ENCODE data around the gene KCNV2. TPM values are rescaled to one million over a fixed set of nuclear protein-coding genes. Genes with fewer than 3 reads are reported as not detected.
A peak's percentile ranks its signal among the peaks of the same experiment; 100 is the strongest.

KCNV2 gene
- total RNA-seq, 2 experiments from 2014 or later, result not detected

DNA sequence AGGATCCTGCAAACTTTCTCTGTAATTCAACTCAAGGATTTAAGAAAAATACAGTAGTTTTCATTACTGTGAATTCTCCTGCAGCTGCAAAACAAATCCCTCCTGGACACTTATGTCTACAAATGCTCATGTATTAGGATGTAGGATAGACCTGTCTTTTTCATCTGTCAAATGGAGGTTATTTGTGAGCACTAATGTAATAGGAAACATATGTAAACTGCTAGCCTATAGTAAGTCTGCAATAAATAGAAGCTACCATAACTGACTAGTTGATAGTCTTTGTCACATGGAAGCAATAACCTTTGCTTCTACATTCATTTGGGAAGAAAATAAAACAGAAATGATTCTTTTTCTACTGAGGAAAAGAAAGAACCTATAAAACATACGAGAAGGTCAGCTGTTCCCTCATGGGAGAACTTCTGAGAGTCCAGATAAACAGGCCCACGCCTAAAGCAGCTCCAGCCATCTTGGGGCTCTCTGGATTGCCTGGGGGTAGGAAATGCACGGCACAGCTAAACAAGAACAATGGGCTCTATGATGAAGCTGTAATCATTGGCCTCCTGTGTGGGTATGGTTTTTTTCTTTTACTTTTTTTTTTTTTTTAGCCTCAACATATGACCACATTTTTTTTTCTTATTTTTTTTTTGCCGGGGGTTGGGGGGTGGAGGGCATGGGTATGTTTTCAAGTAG, 6.2 kb downstream of the KCNV2 start:
- H3K36me3 Mint-ChIP-seq (ENCODE audit: low read depth), result peaks cover 9% of the 10 kb centered on the region
- H3K27me3 Mint-ChIP-seq (ENCODE audit: low read depth), result no peaks in the 10 kb centered on the region
- no peak overlapping the region for H3K4me3 Mint-ChIP-seq
- CTCF ChIA-PET, result interaction anchor here (1.0 kb wide), 1 partner anchor 591 kb away, joined by 3 read pairs; no protein-coding TSS in a partner anchor
- H3K27ac Mint-ChIP-seq, result no peak overlapping the region
- POLR2A ChIA-PET, result no interaction called here
- DNase-seq, result no peak
- peaks cover 4% of the 10 kb centered on the region for H3K9me3 Mint-ChIP-seq (ENCODE audit: insufficient read depth)
- H3K4me1 Mint-ChIP-seq (ENCODE audit: low read depth), result peaks cover 7% of the 10 kb centered on the region
- no peak for ATAC-seq

DNA sequence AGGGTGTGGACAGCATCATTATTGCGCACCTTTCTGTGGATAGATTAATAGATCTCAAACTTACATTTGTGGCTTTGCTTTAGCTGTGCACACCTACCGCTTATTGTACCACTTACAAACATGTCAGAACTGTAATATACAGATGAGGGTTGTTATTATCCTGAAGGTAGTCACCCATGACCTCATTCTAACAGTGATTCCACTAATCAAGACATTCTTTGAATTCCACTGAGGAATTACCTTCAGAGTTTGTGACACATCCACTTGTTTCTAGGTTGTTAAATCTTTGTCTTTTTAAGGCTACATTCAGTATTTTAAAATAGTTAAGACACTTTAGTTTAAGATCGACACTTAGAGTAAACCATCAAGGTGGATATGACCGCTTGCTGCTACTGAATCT, 7.8 kb downstream of the KCNV2 start:
- H3K4me1 Mint-ChIP-seq (ENCODE audit: low read depth), result peaks cover 7% of the 10 kb centered on the region
- H3K36me3 Mint-ChIP-seq (ENCODE audit: low read depth), result peaks cover 3% of the 10 kb centered on the region
- POLR2A ChIA-PET, result no interaction called here
- no peak overlapping the region for H3K4me3 Mint-ChIP-seq
- no peaks in the 10 kb centered on the region for H3K27me3 Mint-ChIP-seq (ENCODE audit: low read depth)
- no peak for DNase-seq
- H3K27ac Mint-ChIP-seq, result no peak overlapping the region
- ATAC-seq, result no peak
- CTCF ChIA-PET, result no interaction called here
- no peaks in the 10 kb centered on the region for H3K9me3 Mint-ChIP-seq (ENCODE audit: insufficient read depth)

DNA sequence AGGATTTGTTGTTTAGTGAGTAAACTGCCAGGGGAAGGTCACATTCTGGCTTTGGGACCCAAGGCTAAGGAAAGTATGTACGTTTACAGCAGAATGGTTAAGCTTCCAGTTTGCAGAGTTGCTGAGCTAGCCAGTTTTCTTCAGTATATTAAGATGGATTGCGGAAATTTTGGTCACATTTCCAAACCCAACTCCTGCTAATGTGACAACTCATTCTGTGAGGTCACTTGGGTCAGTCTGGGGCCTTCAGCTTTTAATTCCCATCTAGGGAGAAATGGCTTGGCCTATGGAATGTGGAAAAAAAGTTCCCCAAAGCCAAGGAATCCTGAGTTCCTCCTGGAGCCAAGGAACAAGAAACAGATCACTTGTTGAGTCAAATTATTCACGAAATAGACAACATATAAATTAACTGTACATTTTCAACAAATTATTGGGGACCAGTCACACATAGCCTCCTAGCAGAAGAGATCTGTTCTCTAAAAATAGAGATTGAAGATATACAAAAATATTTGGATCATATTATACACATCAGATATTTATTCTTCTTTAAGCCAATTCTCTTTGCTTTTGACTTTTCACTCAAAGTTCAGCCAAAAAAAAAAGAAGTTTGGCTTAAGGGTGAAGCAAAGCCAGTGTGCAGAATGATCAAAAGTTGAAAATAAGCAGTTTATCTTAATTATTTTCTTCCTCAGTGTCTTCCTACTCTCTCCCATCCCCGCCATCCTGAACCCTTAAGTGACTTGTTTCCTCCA, 8.8 kb downstream of the KCNV2 start:
- H3K27me3 Mint-ChIP-seq (ENCODE audit: low read depth), result no peaks in the 10 kb centered on the region
- ATAC-seq, result no peak
- ChIA-PET POLR2A (no interaction called here), CTCF (no interaction called here)
- peaks cover 7% of the 10 kb centered on the region for H3K4me1 Mint-ChIP-seq (ENCODE audit: low read depth)
- no peaks in the 10 kb centered on the region for H3K9me3 Mint-ChIP-seq (ENCODE audit: insufficient read depth)
- peaks cover 2% of the 10 kb centered on the region for H3K36me3 Mint-ChIP-seq (ENCODE audit: low read depth)
- no peak overlapping the region for H3K27ac Mint-ChIP-seq
- no peak overlapping the region for H3K4me3 Mint-ChIP-seq
- DNase-seq, result no peak

DNA sequence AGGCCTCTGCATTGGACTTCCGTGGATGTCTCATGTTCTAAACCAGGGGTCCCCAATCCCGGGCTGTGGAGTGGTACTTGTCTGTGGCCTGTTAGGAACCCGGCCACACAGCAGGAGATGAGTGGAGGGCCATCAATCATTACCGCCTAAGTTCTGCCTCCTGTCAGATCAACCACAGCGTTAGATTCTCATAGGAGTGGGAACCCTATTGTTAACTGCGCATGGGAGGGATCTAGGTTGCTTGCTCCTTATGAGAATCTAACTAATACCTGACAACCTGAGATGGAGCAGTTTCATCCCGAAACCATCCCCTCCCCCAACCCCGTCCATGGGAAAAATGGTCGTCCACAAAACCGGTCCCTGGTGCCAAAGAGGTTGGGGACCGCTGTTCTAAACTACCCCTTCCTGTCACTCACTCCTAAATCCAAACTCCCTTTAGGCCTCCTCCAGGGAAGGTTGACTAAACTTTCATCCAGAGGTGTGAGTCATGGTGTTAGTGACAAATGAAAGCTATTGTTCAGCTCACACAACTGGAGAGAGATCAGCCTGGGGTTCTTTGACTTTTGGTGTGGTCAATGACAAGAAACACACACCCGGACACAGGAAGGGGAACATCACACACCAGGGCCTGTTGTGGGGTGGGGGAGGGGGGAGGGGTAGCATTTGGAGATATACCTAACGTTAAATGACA, 9.5 kb downstream of the KCNV2 start:
- H3K4me3 Mint-ChIP-seq, result no peak overlapping the region
- POLR2A ChIA-PET, result no interaction called here
- no peak overlapping the region for H3K27ac Mint-ChIP-seq
- H3K4me1 Mint-ChIP-seq (ENCODE audit: low read depth), result peaks cover 7% of the 10 kb centered on the region
- peaks cover 2% of the 10 kb centered on the region for H3K36me3 Mint-ChIP-seq (ENCODE audit: low read depth)
- H3K27me3 Mint-ChIP-seq (ENCODE audit: low read depth), result no peaks in the 10 kb centered on the region
- ATAC-seq, result no peak
- DNase-seq, result no peak
- CTCF ChIA-PET, result no interaction called here
- no peaks in the 10 kb centered on the region for H3K9me3 Mint-ChIP-seq (ENCODE audit: insufficient read depth)

DNA sequence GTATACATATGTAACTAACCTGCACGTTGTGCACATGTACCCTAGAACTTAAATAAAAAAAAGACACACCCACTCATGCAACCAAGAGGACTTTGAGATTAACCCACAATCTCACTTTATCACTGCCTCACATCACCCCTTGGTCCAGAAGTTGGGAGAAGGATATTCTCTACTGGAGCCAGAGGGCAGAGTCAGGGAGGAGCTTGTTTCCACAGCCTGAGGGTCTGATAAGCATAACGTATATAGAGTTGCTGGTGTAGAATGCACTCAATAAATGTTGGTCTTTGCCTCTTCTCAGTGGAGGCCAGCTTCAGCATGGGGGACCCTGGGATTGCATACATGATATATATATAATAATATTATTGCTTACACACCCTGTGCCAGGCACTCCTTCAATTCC, 10.1 kb downstream of the KCNV2 start:
- Mint-ChIP-seq H3K4me1 (ENCODE audit: low read depth) (peaks cover 7% of the 10 kb centered on the region), H3K36me3 (ENCODE audit: low read depth) (peaks cover 2% of the 10 kb centered on the region), H3K27me3 (ENCODE audit: low read depth) (no peaks in the 10 kb centered on the region), H3K27ac (no peak overlapping the region), H3K9me3 (ENCODE audit: insufficient read depth) (no peaks in the 10 kb centered on the region), H3K4me3 (no peak overlapping the region)
- POLR2A ChIA-PET, result no interaction called here
- ATAC-seq, result no peak
- CTCF ChIA-PET, result interaction anchor here (0.8 to 1.9 kb wide), 14 partner anchors 10 to 595 kb away, joined by 3 to 10 read pairs (median 4); partner anchors contain the start of gene KCNV2
- no peak for DNase-seq

DNA sequence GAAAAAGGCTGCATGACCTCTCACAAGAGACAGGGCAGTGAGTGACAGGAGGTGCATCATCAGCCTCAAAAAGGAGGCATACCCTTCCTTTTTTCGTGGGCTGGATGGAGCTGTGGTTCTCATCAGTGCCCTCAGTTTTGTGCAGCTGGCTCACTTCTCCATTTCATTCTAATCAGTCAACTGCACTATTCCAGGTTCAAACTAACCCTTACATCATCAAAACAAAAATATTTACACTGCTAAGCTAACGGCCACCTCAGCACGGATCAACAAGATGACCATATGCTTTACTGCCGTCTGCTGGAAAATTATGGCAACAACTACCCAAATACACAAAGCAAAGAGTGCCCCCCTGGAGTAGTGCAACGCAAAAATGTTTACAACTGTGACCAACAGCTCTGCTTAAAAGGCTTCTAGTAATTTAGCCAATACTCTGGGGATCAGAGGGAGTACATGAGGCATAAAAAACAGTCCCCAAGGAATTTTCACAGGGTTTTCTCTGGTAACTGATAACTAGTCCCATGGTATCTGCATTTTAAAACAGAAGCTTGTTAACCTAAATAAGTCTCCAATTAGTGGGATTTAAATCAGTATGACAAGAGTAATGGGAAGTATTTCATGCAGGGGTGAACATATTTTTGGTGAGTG, 10.8 kb downstream of the KCNV2 start:
- CTCF ChIA-PET, result interaction anchor here (0.7 to 1.9 kb wide), 18 partner anchors 9 to 596 kb away, joined by 3 to 10 read pairs (median 4); partner anchors contain the start of gene KCNV2
- peak; percentile 30 for DNase-seq
- H3K27me3 Mint-ChIP-seq (ENCODE audit: low read depth), result no peaks in the 10 kb centered on the region
- no peaks in the 10 kb centered on the region for H3K9me3 Mint-ChIP-seq (ENCODE audit: insufficient read depth)
- ATAC-seq, result no peak
- no peak overlapping the region for H3K4me3 Mint-ChIP-seq
- H3K4me1 Mint-ChIP-seq (ENCODE audit: low read depth), result peaks cover 5% of the 10 kb centered on the region
- no peaks in the 10 kb centered on the region for H3K36me3 Mint-ChIP-seq (ENCODE audit: low read depth)
- POLR2A ChIA-PET, result no interaction called here
- no peak overlapping the region for H3K27ac Mint-ChIP-seq

DNA sequence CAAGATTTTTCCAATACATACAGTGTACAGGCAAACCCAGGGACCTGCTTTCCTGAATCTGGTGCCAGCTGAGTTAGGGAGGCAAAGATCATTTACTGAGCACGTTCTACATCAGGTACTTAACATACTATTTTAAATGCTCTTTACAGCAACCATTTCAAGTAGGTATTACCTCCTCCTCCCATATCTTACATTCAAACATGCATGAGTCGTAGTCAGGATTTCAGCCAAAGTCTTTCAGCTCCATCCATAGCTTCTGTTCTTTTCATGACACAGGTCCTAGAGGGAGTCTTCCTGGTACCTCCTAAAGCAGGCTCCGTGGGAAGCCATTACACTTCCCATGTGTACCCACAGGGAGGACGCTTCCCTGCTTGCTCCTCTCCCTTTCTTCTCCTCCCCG, 11.7 kb downstream of the KCNV2 start:
- no peak overlapping the region for H3K27ac Mint-ChIP-seq

DNA sequence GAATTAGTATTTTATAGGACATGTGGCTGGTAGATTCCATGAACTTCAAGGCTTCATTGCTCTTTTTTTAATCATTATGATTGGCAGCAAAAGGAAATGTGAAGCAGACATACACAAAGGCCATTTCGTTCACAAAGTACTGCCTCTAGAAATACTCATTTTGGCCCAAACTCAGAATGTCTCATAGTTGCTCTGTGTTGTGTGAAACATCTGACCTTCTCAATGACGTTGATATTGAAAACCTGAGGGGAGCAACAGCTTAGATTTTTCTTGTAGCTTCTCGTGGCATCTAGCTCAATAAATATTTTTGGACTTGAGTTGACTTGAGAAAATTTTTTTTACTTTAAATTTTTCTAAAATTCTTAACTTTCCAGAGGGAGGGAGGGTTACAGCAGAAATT, 12.4 kb downstream of the KCNV2 start:
- Mint-ChIP-seq H3K27ac (no peak overlapping the region), H3K4me1 (ENCODE audit: low read depth) (peaks cover 5% of the 10 kb centered on the region), H3K9me3 (ENCODE audit: insufficient read depth) (no peaks in the 10 kb centered on the region), H3K4me3 (no peak overlapping the region), H3K27me3 (ENCODE audit: low read depth) (no peaks in the 10 kb centered on the region), H3K36me3 (ENCODE audit: low read depth) (no peaks in the 10 kb centered on the region)
- CTCF ChIA-PET, result interaction anchor here (0.7 to 1.9 kb wide), 4 partner anchors 9 to 115 kb away, joined by 3 to 5 read pairs (median 3); partner anchors contain the start of gene PUM3
- ATAC-seq (no peak), DNase-seq (no peak)
- POLR2A ChIA-PET, result no interaction called here

More for the DNA sequence above, 11.7 kb downstream of the KCNV2 start:
- ATAC-seq (no peak), DNase-seq (no peak)
- Mint-ChIP-seq H3K36me3 (ENCODE audit: low read depth) (no peaks in the 10 kb centered on the region), H3K4me1 (ENCODE audit: low read depth) (peaks cover 5% of the 10 kb centered on the region), H3K4me3 (no peak overlapping the region), H3K27me3 (ENCODE audit: low read depth) (no peaks in the 10 kb centered on the region), H3K9me3 (ENCODE audit: insufficient read depth) (no peaks in the 10 kb centered on the region)
- ChIA-PET POLR2A (no interaction called here), CTCF (interaction anchor here (0.7 to 1.9 kb wide), 12 partner anchors 9 to 596 kb away, joined by 3 to 10 read pairs (median 5); partner anchors contain the start of gene KCNV2)

DNA sequence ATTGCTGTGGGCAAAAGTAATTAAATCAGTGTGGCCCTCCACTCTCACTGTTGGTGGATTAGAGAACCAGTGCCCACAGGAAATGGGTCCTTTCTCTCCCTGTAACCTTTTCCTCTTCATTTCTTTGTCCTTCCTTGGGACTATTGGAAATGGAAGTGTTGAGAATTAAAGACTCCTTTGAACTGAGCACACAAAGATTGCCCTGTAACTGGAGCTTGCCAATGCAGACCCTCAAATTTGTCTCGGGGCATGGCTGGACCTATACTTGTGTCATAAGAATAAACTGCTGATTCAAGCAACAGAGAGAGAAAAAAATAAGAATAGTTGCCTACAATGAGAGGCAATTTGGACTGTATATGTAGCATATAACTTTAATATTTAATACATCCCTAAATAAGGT, 13.7 kb downstream of the KCNV2 start:
- no peaks in the 10 kb centered on the region for H3K27me3 Mint-ChIP-seq (ENCODE audit: low read depth)
- no peak for DNase-seq
- no peak for ATAC-seq
- no peak overlapping the region for H3K4me3 Mint-ChIP-seq
- H3K9me3 Mint-ChIP-seq (ENCODE audit: insufficient read depth), result no peaks in the 10 kb centered on the region
- peaks cover 5% of the 10 kb centered on the region for H3K4me1 Mint-ChIP-seq (ENCODE audit: low read depth)
- ChIA-PET CTCF (no interaction called here), POLR2A (no interaction called here)
- peaks cover 4% of the 10 kb centered on the region for H3K36me3 Mint-ChIP-seq (ENCODE audit: low read depth)
- no peak overlapping the region for H3K27ac Mint-ChIP-seq

DNA sequence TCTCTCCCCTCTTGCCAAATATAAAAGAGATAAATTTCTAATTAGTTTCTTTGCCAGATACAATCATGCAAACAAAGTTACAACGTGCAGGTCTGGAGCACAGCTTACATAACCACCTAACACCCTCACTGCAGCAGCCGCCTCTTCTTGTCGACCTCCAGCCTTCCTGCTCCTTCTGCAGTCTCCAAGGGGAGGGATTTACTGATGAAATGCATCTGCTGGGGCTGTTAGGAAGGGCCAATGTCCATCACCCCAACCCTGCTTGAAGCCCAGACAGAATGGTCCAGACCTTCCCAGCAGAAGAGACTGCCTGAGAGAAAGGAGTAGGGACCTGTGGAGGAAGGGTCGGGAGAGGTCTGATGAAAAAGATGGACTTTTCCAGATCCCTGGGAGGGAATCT, 15.2 kb downstream of the KCNV2 start:
- H3K9me3 Mint-ChIP-seq (ENCODE audit: insufficient read depth), result no peaks in the 10 kb centered on the region
- H3K27ac Mint-ChIP-seq, result no peak overlapping the region
- no peak for ATAC-seq
- CTCF ChIA-PET, result no interaction called here
- H3K4me3 Mint-ChIP-seq, result no peak overlapping the region
- DNase-seq, result no peak
- H3K27me3 Mint-ChIP-seq (ENCODE audit: low read depth), result no peaks in the 10 kb centered on the region
- POLR2A ChIA-PET, result no interaction called here
- peaks cover 4% of the 10 kb centered on the region for H3K36me3 Mint-ChIP-seq (ENCODE audit: low read depth)
- H3K4me1 Mint-ChIP-seq (ENCODE audit: low read depth), result peaks cover 5% of the 10 kb centered on the region

DNA sequence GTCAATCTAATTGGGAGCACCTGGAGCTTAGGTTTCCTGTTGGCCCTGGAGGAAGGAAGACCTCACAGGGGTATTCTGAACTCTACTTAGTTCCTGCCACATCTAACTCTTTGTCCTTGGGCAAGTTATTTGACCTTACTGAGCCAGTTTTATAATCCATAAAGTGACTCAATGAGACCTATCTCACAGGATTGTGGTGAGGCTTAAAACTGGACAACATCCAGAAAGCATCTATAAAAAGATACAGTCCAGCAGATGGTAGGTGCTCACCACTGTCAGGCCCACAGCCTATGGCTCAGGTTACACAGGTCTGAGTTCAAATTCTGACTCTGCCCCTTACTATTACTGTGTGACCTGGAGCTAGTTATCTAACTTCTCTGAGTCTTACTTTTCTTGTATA, 23.3 kb downstream of the KCNV2 start:
- Mint-ChIP-seq H3K4me3 (no peak overlapping the region), H3K9me3 (ENCODE audit: insufficient read depth) (no peaks in the 10 kb centered on the region), H3K27me3 (ENCODE audit: low read depth) (no peaks in the 10 kb centered on the region), H3K27ac (no peak overlapping the region), H3K4me1 (ENCODE audit: low read depth) (peaks cover 6% of the 10 kb centered on the region), H3K36me3 (ENCODE audit: low read depth) (peaks cover 12% of the 10 kb centered on the region)
- ATAC-seq (no peak), DNase-seq (no peak)
- ChIA-PET CTCF (interaction anchor here (0.7 to 1.7 kb wide), 2 partner anchors 11 to 12 kb away, joined by 3 to 6 read pairs; no protein-coding TSS in a partner anchor), POLR2A (no interaction called here)

All from activated CD8-positive, alpha-beta T cell treated with anti-CD3 and anti-CD28 coated beads, Interleukin-2, amount 10 ng/mL, durations not matched to agents 7 days and 5 days (primary cell).